Cortex of kidney (tissue), 1 donor: ENCODE results near the gene CHRNA5.

Source experiments
- DNase-seq: peaks from one replicate; lab custom pipeline; 2025; lab: John Stamatoyannopoulos, UW

Gene CHRNA5

GRCh38 chr15:78640527-78641101 is 75.3 kb downstream of the CHRNA5 start:
- no peak for DNase-seq

GRCh38 chr15:78641102-78641748 is 75.9 kb downstream of the CHRNA5 start, which contains the start of gene CHRNB4:
TSS of gene CHRNB4 (minus strand) at chr15:78641210. CDS start at chr15:78641133, 77 bp downstream.
- no peak for DNase-seq

- DNase-seq = no peak
Measured at GRCh38 chr15:78641749-78642275, 76.5 kb downstream of the CHRNA5 start.

DNA sequence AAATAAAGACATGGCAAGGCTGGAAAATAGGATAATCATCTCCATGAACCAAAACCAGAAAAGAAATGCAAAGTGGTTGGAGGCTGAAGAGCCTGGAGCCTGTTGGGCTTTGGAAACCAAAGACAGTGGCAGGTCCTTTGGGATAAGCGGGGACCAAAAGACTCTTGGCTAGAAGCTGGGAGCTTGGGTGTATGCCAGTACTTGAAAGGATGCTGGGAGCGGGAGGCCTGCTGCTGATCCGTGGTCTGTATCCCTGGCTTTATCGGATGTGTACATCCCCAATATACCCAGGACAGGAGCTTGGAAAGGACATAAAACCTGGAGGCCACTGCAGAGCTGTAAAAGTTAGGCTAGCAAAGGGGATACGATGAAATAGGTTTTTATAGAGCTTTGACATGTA is 77.0 kb downstream of the CHRNA5 start:
- no peak for DNase-seq
